NCI-H460 (cell line): ENCODE measurements around the gene EPYC. TPM values are rescaled to one million over a fixed set of nuclear protein-coding genes. Genes with fewer than 3 reads are reported as not detected.

ENCODE experiments used
- DNase-seq: peaks from one replicate; pipeline ENCODE4 v3.0.0-alpha.2; 2016; ENCODE audit warnings: low read depth; ENCODE audit errors: extremely low read depth
- total RNA-seq: library from RNA; depleted of rRNA; stranded (reverse); fragments of >200 nt; shearing (Covaris generic); gene quantifications from 2 replicates; pipeline ENCODE4 v1.2.3, GENCODE V29; 2014

Gene EPYC
- total RNA-seq, 1 experiment from 2014 or later: not detected

DNA sequence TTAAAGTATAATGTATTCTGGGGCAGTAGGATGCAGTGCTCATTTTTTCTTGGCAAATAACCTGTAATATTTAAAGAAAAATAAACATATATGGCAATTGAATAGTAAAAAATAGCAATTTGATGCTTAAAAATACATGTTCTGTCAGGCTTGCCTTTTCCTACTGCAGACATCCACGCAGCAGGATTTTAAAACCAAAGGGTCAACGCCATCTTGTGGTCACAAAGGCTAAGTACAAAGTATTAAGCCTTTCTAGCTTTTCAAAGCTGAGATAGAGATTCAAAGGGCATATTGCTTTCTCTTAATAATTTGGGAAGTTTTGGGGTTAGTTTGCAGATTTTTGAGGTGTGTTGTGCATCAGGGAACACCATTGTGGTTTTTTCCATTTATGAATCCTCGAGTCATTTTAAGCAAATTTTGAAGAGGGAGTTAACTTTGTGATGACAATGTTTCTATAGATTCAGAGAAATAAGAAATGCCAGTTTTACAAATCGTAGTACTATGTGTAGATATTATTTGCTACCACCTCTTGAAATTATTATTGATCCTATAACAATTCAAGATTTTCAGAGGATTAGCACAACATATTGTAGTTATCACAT is 45.1 kb downstream of the EPYC start:
- peak; percentile 48 for DNase-seq

GRCh38 chr12:90959032-90959431 is 45.7 kb downstream of the EPYC start:
- DNase-seq: no peak

DNA sequence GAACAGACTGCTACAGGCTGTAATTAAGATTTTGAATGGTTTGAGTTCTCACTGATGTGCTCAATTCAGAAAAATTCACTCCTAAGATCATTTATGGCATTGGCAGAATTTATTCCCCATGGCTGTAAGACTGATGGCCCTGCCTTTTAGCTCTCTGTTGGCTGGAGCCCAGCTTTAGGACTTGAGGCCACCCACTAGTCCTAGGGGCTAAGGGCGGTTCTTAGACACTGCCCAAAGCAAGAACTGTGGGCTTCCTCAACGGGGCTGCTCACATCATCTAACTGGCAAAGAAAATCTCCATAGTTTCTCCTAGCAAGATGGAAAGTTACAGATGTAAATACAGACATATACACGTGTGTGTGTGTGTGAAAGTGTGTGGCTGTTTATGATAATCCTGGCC is 46.4 kb downstream of the EPYC start:
- DNase-seq: no peak

- no peak for DNase-seq
These were observed 49.9 kb downstream of the EPYC start, which contains the start of gene CCER1 for GRCh38 chr12:90954921-90955320. Gene CCER1 (minus strand): TSS chr12:90955176. CDS start chr12:90954742, 434 bp downstream.

DNA sequence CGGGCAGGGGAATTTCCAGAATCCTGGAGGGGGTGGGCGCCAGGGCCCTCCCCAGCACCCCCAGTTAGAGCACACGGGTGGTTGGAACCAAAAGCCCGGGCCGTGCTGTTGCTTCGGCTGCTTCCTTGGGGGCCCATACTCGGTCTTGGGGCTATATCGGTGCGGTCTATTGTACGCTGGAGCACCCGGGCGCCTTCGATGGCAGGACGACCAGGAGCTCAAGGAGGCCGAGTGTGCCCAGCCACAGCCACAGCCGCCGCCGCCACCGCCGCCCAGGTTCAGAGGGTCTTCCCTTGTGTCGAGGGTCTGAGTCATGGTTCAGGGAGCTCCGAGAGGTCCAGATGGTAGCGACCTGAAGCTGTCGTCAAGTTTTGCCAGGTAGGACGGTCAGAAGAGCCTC is 50.3 kb downstream of the EPYC start:
- no peak for DNase-seq

- DNase-seq: no peak
These were observed 50.8 kb downstream of the EPYC start for GRCh38 chr12:90953956-90954421.

GRCh38 chr12:90951432-90952105 is 53.2 kb downstream of the EPYC start:
- no peak for DNase-seq

DNA sequence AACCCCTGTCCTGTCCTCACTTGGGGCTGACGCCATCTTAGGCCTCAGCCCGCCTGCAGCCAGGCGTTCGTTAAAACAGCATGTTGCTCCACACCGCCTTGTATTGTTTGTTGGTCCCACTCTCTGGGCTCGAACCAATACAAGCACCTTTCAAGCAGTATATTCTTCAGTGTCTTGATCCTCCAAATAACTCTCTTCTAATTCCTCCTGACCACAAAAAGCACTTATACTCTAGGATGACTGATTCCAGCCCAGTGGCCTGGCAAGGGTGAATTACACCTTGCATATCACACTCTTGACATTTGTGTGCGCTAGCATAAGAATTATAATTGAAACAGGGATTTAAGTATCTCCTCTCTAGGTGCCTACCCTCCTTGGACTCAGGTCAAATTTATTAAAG is 56.9 kb downstream of the EPYC start:
- no peak for DNase-seq

DNA sequence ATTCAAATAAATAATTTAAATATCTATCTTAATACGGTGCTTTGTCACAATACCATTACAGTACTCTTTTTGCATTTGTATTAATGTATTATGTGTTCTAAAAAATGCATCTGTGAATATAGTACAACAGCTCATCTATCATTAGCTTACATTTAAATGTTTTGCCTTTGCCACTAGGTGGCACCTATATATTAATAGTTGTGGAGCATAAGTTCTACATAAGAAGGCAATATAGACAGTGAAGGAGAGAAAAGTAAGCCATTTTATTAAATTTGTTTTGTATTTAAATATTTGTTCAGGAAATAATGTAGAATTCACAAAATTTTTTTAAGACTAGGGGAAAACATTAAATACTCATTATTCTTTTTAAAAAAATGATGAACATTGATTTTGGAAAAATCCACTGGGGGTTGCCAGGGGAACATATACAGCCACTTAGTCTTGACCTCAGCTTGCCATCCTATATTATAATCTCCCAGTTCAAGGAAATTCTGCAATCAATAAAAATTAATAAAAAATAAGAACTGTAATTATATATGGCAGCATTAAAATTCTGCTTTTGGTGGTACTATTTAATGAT is 59.6 kb downstream of the EPYC start:
- DNase-seq: peak; percentile 38

DNA sequence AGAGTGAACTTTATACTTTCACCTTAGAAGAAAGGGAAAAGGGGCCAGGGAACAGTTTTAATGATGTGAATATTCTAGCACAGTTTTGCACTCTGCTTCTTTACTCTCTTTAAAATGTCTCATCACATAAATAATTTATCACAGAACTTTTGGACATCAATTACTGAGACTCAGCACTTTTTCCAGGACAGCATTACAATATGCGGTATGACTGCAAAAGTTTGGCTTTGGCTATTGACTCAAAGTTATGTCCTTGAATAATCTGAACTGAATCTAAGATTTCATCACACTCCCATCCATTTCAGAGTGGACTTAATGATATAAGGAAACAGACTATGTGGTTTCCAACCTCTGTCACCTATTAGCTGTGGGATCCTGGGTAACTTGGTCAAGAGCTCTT is 61.5 kb downstream of the EPYC start:
- DNase-seq: no peak

DNA sequence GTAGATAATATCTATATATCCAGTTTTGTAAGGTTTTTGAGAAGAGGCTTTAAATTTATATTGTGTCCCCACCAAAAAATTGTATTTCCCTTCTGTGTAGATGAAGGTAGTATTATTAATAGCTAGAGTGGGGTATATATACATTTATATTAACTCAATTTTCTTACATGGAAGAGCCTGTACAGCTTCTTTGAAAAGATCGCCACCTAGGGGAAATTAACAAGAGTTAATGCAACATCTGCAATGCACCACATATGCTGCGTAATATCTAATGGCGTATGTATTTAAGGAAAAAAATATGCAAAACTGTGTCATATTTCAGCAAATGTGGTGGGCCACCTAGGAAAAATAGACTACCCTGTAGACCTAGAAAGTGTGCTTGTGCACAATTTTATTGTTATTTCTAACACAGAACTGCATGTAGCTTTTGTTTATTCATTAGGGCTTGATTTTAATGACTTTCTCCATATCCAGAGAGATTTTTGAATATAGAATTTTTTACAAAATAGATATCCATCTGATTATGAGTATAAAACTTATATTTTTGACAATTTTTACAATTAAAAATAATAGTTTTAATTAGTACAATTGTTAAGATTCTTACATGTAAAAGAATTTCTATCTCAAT is 63.8 kb downstream of the EPYC start:
- peak; percentile 65 for DNase-seq

- no peak for DNase-seq
These were observed 65.4 kb downstream of the EPYC start for GRCh38 chr12:90939382-90939781.

- DNase-seq: no peak
These were observed 66.3 kb downstream of the EPYC start for GRCh38 chr12:90938451-90938850.

DNA sequence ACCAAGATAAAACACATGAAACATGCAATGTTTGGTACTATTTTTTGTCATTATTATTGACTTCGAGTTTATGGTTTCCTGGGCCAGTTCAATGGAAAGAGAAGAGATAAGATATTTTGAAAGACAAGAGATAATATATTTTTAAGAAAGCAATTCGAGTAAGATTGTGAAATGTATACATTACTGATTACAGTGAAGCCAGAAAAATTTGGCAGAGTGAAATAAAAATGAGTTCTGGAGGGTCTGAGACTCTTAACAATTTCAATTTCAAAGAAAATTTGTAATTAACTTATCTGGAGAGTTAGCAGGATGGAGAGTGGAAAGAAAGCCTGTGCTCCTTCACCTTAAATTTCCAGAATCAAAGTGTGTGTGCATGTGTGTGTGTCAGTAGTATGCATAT is 67.1 kb downstream of the EPYC start:
- no peak for DNase-seq

DNA sequence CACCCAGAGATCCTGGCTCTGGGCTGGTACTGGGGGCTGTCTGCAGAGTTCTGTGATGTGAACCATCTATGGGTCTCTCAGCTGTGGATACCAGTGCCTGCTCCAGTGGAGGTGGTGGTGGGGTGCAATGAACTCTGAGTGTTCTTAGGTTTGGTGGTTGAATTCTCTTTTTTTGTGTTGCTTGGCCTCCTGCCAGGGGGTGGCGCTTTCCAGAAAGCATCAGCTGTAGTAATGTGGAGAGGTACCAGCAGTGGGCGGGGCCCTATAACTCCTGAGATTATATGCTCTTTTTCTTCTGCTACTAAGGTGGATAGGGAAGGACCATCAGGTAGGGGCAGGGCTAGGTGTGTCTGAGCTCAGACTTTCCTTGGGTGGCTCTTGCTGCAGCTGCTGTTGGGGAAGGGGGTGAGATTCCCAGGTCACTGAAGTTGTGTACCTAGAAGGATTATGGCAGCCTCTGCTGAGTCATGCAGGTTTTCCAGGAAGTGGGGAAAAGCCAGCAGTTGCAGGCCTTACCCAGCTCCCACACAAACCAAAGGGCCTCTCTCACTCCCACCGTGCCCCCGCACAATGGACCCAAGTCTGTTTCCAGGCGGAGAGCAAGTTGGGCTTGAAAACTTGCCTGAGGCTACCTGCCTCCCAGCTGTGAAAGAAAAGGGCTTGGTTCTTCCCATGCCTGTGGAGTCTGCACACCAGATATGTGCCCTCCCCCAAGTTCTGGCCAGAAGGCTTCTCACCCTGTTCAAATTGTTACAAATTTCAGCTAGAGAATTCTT is 68.4 kb downstream of the EPYC start:
- DNase-seq: no peak

- DNase-seq: no peak
These were observed 79.2 kb downstream of the EPYC start for GRCh38 chr12:90925562-90925961.

DNA sequence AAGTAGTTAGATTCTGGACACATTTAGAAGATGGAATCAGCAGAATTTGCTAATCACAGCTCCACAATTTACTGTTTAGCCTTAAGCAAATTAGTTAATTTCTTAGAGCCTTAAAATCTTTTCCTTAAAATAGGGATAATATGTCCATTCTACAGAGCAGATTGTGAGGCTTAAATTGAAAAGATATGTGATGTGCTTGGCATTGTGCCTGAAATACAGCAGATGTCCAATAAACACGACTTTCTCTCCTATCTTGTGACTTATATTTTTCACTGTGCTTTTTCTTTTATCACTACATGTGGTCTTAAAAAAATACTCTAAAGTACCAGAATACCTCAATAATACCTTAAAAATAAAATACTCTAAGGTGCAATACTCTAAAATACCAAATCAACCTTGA is 80.4 kb downstream of the EPYC start:
- no peak for DNase-seq

DNA sequence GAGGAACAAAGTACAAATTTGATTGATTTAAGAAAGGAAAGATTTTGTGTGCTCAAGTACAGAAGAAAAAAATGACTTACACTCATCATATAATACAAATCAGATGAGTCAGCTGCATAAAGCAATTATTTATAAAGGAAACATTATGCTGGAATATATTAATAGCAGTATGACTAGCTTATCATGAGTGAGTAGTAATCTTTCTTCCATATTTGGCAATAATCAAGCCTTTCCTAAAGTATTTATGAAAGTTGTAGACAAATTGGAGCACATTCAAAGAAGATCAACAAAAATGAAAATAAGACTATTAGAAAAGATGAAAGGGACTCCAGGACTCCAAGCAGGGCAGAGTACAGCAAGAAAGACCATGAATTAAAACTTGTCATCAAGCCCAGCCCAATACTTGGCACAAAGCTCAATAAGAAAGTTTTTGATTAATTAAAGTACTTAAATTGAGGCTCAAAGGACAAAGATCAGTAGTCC is 82.6 kb downstream of the EPYC start:
- no peak for DNase-seq

DNA sequence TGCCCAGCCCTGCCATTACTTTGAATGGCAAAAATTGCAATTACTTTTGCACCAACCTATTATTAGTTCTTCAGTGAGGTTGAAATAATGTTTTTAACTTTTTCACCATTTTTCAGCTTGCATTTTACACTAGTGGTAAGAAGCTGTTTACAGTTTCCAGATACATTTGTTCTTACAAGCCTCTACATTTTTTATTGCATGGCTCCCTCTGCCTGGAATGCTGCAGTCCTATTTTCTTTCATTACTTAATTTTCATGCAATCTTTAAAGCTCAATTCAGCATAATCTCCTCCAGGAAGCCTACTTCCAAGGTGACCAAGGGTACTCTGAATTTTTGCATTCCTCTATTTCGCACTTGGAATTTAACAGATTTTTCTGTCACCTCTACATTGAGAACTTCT is 83.2 kb downstream of the EPYC start:
- no peak for DNase-seq

DNA sequence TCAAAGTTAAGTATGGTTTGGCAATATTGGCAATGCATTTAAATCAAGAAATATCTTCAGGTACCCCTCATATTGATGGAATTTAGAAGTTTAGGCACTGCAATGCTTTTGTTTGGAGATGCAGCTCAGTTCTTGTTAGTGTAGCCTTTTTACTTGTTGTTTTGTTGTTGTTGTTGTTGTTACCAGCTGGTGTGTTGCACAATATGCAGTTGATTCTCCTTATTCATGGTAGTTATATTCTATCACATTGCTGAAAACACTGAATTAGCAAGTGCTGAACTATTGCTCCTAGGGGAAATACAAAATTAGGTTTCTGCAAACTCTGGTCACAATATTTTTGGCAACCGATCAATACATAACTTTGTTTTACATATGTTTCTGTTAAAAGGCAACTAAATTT is 84.5 kb downstream of the EPYC start:
- no peak for DNase-seq

GRCh38 chr12:90917431-90917830 is 87.3 kb downstream of the EPYC start:
- DNase-seq: no peak
